B cell (primary cell): ENCODE results near the gene FAM83G. TPM values are rescaled to one million over a fixed set of nuclear protein-coding genes. Genes with fewer than 3 reads are reported as not detected.

Experiments used
- ATAC-seq: fragments of 200-7000 bp; cut with Tn5 transposase; one replicate; pipeline ENCODE4 v1.10.0; 2021; ENCODE audit warnings: low read depth, mild to moderate bottlenecking, moderate number of reproducible peaks, moderate library complexity
- CTCF ChIA-PET: fragments of 350-600 bp; sonication (Branson Sonifier 250); formaldehyde crosslinking; loops from one replicate; lab custom pipeline; 2021; ENCODE audit warnings: antibody characterized with exemption, inconsistent platforms; lab: Charles Lee
- POLR2A ChIA-PET: fragments of 350-600 bp; sonication (Branson Sonifier 250); formaldehyde crosslinking; loops from one replicate; lab custom pipeline; 2021; ENCODE audit warnings: antibody characterized with exemption; lab: Charles Lee
- DNase-seq: peaks from one replicate; pipeline ENCODE4 v3.0.0; 2013
- H2AFZ ChIP-seq: 2 replicates; pipeline ENCODE4 v1.6.1; 2012; ENCODE audit warnings: mild to moderate bottlenecking, low read depth, low read length; ENCODE audit not compliant: insufficient read depth, poor library complexity, severe bottlenecking
- H3K27ac ChIP-seq, 2 donors: 1 replicate in 1 of 2; 2 replicates in 1 of 2; pipeline ENCODE4 v1.5.1; 2012 to 2013; ENCODE audit warnings: low read length in 2 of 2, mild to moderate bottlenecking in 2 of 2, moderate library complexity in 1 of 2
- H3K27me3 ChIP-seq, 4 experiments: fragments of 200-600 bp in 1 of 4; sonication (generic) in 1 of 4; replicated peaks in 1 of 4; 1 replicate in 2 of 4; 2 replicates in 2 of 4; pipeline versions ENCODE4 v1.6.1 to v1.7.0; 2013 to 2016; ENCODE audit warnings: low read length in 3 of 4, mild to moderate bottlenecking in 2 of 4, mixed read lengths in 1 of 4, moderate library complexity in 1 of 4; ENCODE audit not compliant: insufficient read depth in 4 of 4, control insufficient read depth in 3 of 4; ENCODE audit errors: control extremely low read depth in 1 of 4
- H3K36me3 ChIP-seq, 2 experiments: replicated peaks in 1 of 2; 1 replicate in 1 of 2; 2 replicates in 1 of 2; pipeline versions ENCODE4 v1.6.1 to v1.7.1; 2013; ENCODE audit warnings: low read length in 1 of 2; ENCODE audit not compliant: insufficient read depth in 2 of 2, control insufficient read depth in 1 of 2; ENCODE audit errors: control extremely low read depth in 1 of 2, extremely low read depth in 1 of 2
- H3K4me1 ChIP-seq, 2 donors: fragments of 200-600 bp in 1 of 2; sonication (generic) in 1 of 2; 1 replicate in 1 of 2; 2 replicates in 1 of 2; pipeline versions ENCODE4 v1.5.1 to v1.6.1; 2013 to 2017; ENCODE audit warnings: low read length in 2 of 2; ENCODE audit not compliant: control insufficient read depth in 2 of 2, insufficient read depth in 2 of 2
- H3K4me2 ChIP-seq: replicated peaks from 2 replicates; pipeline ENCODE3; 2012; ENCODE audit warnings: mild to moderate bottlenecking, low read depth, low read length; ENCODE audit not compliant: poor library complexity, severe bottlenecking
- H3K4me3 ChIP-seq, 5 experiments: fragments of 200-600 bp in 1 of 5; sonication (generic) in 1 of 5; 1 replicate in 3 of 5; 2 replicates in 2 of 5; pipeline versions ENCODE4 v1.5.1 to v1.7.0; 2011 to 2016; ENCODE audit warnings: low read length in 4 of 5, mild to moderate bottlenecking in 4 of 5, low read depth in 2 of 5, control low read depth in 1 of 5, moderate library complexity in 1 of 5; ENCODE audit not compliant: insufficient read depth in 1 of 5; ENCODE audit errors: control extremely low read depth in 1 of 5, extremely low read depth in 1 of 5
- H3K79me2 ChIP-seq: fragments of 200-600 bp; sonication (generic); one replicate; pipeline ENCODE4 v1.6.0; 2016; ENCODE audit warnings: low read length; ENCODE audit not compliant: control insufficient read depth, insufficient read depth
- H3K9ac ChIP-seq: fragments of 200-600 bp; sonication (generic); 2 replicates; pipeline ENCODE4 v1.6.1; 2017; ENCODE audit warnings: mild to moderate bottlenecking, low read length, moderate library complexity
- H3K9me3 ChIP-seq, 3 donors: one replicate each; pipeline versions ENCODE4 v1.6.1 to v1.7.1; 2013; ENCODE audit warnings: low read length in 2 of 3; ENCODE audit not compliant: control insufficient read depth in 2 of 3, insufficient read depth in 1 of 3; ENCODE audit errors: control extremely low read depth in 1 of 3
- H4K20me1 ChIP-seq: 2 replicates; pipeline ENCODE4 v1.6.0; 2012; ENCODE audit warnings: mild to moderate bottlenecking, low read length; ENCODE audit not compliant: insufficient read depth, control insufficient read depth, poor library complexity, severe bottlenecking
- H3K27ac Mint-ChIP-seq: one replicate; pipeline ENCODE4 v1.8.0; 2021; ENCODE audit warnings: mixed read lengths
- H3K27me3 Mint-ChIP-seq: one replicate; pipeline ENCODE4 v1.8.0; 2021; ENCODE audit warnings: mixed read lengths
- H3K4me1 Mint-ChIP-seq: one replicate; pipeline ENCODE4 v1.8.0; 2021; ENCODE audit warnings: mixed read lengths
- H3K4me3 Mint-ChIP-seq: one replicate; pipeline ENCODE4 v1.8.0; 2021; ENCODE audit warnings: mixed read lengths
- H3K9me3 Mint-ChIP-seq: one replicate; pipeline ENCODE4 v1.8.0; 2022; ENCODE audit warnings: mixed read lengths; ENCODE audit not compliant: insufficient read depth
- CTCF ChIP-seq: fragments of 200-600 bp; IDR thresholded peaks from one replicate; pipeline ENCODE4 v1.8.0; 2022; ENCODE audit warnings: antibody characterized with exemption, mild to moderate bottlenecking
- EZH2 ChIP-seq: IDR thresholded peaks from 2 replicates; pipeline ENCODE4 v1.6.1; 2012; ENCODE audit warnings: borderline replicate concordance, low read depth, mild to moderate bottlenecking, moderate library complexity, low read length; ENCODE audit not compliant: insufficient read depth, poor library complexity, severe bottlenecking
- WGBS: methylation state at CpG from one replicate; pipeline ENCODE4 v1.1.5; 2013; ENCODE audit warnings: missing lambda C conversion rate; ENCODE audit not compliant: insufficient coverage; 5-methylcytosine and 5-hydroxymethylcytosine counted together
- intact Hi-C: fragments of 100-400 bp; cut with micrococcal nuclease; formaldehyde crosslinking; loops from one replicate; pipeline ENCODE4 v1.10.0; 2022
- polyA plus RNA-seq: library from polyadenylated mRNA; depleted of rRNA; stranded (reverse); fragments of >200 nt; gene quantifications from 2 replicates; pipeline ENCODE4 v1.2.3, GENCODE V29; 2012
- total RNA-seq, 2 donors: library from RNA; stranded (reverse); fragments of 120-200 nt in 1 of 2; gene quantifications; 1 replicate in 1 of 2; 2 replicates in 1 of 2; pipeline versions ENCODE4 v1.2.3 to v1.2.4, GENCODE V29; 2013 to 2022

The FAM83G gene
- total and polyA plus RNA-seq, 2 donors (not counting 1 experiment from before 2014, with no cell fraction given): 4.7 to 14.3 TPM

GRCh38 chr17:18937981-18938691 lies 66.4 kb downstream of the FAM83G start:
- Mint-ChIP-seq H3K9me3 (no peaks in the 10 kb centered on the region), H3K27ac (no peak overlapping the region), H3K4me3 (no peak overlapping the region), H3K4me1 (peaks cover 9% of the 10 kb centered on the region), H3K27me3 (peaks cover 23% of the 10 kb centered on the region)
- Histone ChIP-seq H3K36me3 (no peaks in the 10 kb centered on the region), H3K4me1 (peaks cover 3 to 5% of the 10 kb centered on the region in 2 donors), H2AFZ (no peak overlapping the region), H3K27me3 (peaks cover 0 to 3% (median 0%) of the 10 kb centered on the region in 4 experiments), H3K9me3 (no peaks in the 10 kb centered on the region), H3K4me2 (no peak overlapping the region), H4K20me1 (no peaks in the 10 kb centered on the region), H3K79me2 (no peaks in the 10 kb centered on the region), H3K4me3 (no peak overlapping the region), H3K27ac (no peak overlapping the region), H3K9ac (no peak overlapping the region)
- no peak for ATAC-seq
- CTCF ChIA-PET: interaction anchor here (1.0 kb wide), 1 partner anchor 425 kb away, joined by 3 read pairs; the partner anchor contains the start of gene B9D1
- POLR2A ChIA-PET: no interaction called here
- TF ChIP-seq CTCF (no peak), EZH2 (no peak)
- 92% methylated on average over 2 of the region's 8 CpGs for WGBS
- intact Hi-C loops: no loop called here
- DNase-seq: no peak
